ENCODE data around the gene OBP2B.
"Not testable (repeated sequence)": the region's sequence is repeated elsewhere in the genome, so short reads cannot be mapped to it uniquely, and the experiment has no call there.

Gene OBP2B

DNA sequence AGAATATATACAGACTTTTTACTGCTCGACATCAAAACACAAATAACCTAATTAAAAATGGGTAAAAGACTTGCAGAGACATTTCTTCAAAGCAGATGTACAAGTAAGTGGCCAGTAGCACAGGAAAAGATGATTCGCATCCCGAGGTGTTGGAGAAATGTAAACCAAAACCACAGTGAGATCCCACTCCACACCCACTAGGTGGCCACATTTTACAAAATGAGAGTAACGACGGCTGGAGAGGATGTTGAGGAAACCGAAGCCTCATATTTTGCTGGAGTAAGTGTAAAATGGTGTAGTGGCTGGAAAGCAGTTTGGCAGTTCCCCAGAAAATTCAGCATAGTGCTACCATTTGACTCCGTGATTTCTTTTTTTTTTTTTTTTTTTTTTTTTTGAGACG, 24.1 kb downstream of the OBP2B start:
- Histone ChIP-seq H3K27ac (no peak overlapping the region), H3K4me3 (no peak overlapping the region)
- DNase-seq (ENCODE audit: low spot score) = no peak
- TF ChIP-seq, protein P1, sequence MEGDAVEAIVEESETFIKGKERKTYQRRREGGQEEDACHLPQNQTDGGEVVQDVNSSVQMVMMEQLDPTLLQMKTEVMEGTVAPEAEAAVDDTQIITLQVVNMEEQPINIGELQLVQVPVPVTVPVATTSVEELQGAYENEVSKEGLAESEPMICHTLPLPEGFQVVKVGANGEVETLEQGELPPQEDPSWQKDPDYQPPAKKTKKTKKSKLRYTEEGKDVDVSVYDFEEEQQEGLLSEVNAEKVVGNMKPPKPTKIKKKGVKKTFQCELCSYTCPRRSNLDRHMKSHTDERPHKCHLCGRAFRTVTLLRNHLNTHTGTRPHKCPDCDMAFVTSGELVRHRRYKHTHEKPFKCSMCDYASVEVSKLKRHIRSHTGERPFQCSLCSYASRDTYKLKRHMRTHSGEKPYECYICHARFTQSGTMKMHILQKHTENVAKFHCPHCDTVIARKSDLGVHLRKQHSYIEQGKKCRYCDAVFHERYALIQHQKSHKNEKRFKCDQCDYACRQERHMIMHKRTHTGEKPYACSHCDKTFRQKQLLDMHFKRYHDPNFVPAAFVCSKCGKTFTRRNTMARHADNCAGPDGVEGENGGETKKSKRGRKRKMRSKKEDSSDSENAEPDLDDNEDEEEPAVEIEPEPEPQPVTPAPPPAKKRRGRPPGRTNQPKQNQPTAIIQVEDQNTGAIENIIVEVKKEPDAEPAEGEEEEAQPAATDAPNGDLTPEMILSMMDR (IDR thresholded peaks at IDR 0.05) = no peak

DNA sequence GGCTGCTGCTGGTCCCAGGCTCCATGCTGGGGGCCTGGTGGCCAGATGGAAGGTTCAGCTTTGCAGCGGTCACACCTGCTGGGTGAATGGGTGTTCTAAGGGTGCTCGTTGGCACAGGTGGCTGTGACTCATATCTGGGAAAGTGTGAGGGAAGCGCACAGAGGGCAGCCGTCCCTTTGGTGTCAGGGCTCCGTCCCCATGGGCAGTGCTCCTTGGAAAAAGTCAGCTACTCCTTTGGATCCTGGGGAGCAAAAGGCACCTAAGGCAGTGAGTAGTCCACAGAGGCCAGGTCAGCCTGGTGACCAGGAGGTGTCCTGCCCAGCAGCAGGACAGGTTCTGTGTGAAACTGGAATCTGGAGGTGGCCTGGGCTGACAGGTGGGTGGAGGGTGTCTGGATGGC, 26.9 kb downstream of the OBP2B start:
- TF ChIP-seq, protein P1 (IDR thresholded peaks at IDR 0.05) = no peak
- H3K4me3 ChIP-seq = no peak overlapping the region
- H3K27ac ChIP-seq = no peak overlapping the region
- DNase-seq (ENCODE audit: low spot score) = no peak

DNA sequence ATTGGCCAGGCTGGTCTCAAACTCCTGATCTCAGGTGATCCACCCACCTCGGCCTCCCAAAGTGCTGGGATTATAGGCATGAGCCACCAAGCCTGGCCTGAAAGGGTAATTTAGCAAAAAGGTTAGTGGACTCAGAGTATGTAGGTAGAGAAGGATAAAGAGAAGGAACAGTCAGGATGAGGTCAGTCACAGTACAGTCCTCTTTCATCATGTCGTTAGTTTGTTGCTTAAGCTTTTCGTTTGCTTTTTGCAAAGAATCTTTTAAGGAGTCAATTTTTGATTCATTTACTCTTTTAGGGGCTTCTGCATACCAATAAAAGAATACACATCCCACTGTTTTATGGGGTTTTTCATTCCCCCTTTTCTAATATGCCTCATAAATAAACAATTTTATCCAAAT, 27.5 kb downstream of the OBP2B start:
- TF ChIP-seq, protein P1 (IDR thresholded peaks at IDR 0.05) = no peak
- DNase-seq (ENCODE audit: low spot score) = no peak
- Histone ChIP-seq H3K27ac (no peak overlapping the region), H3K4me3 (no peak overlapping the region)

DNA sequence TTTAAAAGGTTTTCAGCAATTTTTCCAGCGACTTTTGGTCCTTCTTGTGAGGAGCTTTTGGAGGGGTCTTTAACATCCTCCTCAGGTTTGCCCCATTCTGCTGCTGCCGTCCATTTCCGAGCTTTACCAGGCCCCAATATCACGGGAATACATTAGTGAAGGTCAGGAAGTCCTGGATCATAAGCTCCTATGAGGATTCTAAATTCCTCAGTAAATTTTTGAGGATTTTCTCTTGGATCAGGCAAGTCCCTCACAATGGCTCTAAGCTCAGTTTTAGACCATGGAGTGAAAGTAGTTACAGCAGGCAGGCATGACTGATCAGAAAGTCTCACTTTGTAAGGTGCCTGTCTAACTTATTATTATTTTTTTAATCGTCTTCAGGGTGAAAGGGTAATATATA, 28.1 kb downstream of the OBP2B start:
- H3K4me3 ChIP-seq = no peak overlapping the region
- no peak for DNase-seq (ENCODE audit: low spot score)
- TF ChIP-seq, protein P1 (IDR thresholded peaks at IDR 0.05) = no peak
- no peak overlapping the region for H3K27ac ChIP-seq

DNA sequence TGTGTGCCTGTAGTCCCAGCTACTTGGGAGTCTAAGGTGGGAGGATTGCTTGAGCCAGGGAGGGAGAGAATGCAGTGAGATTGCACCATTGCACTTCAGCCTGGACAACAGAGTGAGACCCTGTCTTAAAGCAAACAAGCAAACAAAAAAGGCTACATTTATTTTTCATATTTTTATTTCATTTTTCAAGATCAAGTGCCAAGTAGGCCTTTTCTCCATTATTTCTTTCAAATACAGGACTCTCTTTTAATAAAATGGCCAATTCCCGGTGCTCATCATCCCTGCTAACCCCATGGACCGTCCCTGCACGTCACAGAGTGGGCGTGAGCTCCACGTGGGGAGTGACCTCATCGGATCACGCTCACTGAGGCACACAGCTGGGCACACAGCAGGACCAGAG, 36.0 kb downstream of the OBP2B start:
- Histone ChIP-seq H3K4me3 (no peak overlapping the region), H3K27ac (no peak overlapping the region)
- TF ChIP-seq, protein P1 (IDR thresholded peaks at IDR 0.05) = no peak
- no peak for DNase-seq (ENCODE audit: low spot score)

DNA sequence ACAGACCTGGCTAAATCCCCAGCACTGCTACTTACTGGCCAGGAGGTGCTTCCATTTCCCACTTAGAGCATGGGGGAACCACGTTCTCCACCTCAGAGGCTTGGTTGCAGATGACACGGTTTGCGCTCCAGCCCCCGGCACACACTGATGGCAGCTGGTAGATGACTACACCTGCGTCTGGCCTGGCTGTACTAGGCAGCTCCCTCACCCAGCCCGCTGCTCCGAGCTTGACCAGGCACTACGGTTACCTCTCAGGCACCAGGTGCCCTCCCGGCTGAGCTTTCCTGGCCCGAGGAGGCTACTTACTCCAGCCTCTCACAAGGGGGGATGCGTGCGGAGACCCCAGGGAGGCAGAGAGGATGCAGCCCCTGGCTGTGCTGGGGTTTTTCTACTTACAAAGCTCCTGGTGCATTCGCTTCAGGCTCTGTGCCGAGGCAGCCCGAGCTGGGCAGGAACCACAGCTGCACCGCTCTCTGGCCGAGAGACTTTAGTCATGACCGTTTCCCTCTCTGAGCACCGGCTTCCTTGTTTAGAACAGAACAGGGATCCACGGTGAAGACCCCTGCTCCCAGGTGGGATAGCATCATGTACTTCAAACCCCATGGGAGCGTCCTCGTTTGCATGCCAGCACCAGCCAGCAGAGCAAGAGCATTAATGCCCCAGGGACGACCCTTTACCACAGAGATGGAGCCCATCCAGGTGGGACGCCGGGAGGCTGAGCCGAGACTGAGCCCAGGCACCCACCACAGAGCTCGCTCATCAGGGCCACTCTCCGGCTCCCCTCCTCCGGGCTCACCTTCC, 37.7 kb downstream of the OBP2B start:
- no peak for DNase-seq (ENCODE audit: low spot score)
- Histone ChIP-seq H3K27ac (no peak overlapping the region), H3K4me3 (no peak overlapping the region)
- TF ChIP-seq, protein P1 (IDR thresholded peaks at IDR 0.05) = no peak

DNA sequence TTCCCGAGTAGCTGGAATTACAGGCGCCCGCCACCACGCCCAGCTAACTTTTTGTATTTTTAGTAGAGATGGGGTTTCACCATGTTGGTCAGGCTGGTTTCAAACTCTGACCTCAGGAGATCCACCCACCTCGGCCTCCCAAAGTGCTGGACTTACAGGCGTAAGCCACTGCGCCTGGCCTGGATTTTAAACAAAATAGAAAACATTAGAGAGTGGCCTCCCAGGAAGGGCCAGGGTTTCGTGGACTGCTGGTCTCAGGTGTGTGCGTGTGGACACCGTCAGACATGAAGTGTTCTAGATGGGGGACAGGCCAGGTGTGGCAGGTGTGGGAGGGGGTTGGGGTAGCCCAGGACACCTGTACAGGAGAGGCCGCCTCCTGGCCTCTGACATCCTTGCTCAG, 38.3 kb downstream of the OBP2B start:
- no peak for DNase-seq (ENCODE audit: low spot score)
- H3K4me3 ChIP-seq = no peak overlapping the region
- TF ChIP-seq, protein P1 (IDR thresholded peaks at IDR 0.05) = no peak

DNA sequence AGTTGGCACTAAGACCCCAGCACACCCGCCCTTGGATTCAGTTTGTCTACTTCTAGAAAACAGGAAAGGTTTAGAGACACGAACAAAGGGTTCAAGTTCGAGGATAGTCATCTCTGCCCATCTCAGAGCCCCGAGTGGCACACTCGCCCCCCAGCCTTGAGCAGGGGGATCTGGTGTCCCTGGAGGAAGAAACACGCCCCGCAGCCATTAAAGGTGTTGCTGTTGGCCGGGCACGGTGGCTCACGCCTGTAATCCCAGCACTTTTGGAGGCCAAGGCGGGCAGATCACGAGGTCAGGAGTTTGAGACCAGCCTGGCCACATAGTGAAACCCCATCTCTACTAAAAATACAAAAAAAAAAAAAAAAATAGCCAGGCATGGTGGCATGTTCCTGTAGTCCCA, 39.4 kb downstream of the OBP2B start:
- not testable (repeated sequence) for H3K4me3 ChIP-seq; DNase-seq (ENCODE audit: low spot score); H3K27ac ChIP-seq

More for the DNA sequence above, 38.3 kb downstream of the OBP2B start:
- H3K27ac ChIP-seq = no peak overlapping the region

All from coronary artery (tissue), 2 donors.